GM19239 (cell line): ENCODE results near the gene FGF14.
"Not testable (repeated sequence)": the region's sequence is repeated elsewhere in the genome, so short reads cannot be mapped to it uniquely, and the experiment has no call there.

Experiments used
- DNase-seq: peaks from one replicate; pipeline ENCODE4 v3.0.0; 2011; ENCODE audit warnings: low spot score; ENCODE audit not compliant: insufficient read length
- FAIRE-seq: peaks from 2 replicates; lab custom pipeline; 2011; peaks lifted over from hg19 to GRCh38; lab: Jason Lieb, UNC

Gene FGF14

DNA sequence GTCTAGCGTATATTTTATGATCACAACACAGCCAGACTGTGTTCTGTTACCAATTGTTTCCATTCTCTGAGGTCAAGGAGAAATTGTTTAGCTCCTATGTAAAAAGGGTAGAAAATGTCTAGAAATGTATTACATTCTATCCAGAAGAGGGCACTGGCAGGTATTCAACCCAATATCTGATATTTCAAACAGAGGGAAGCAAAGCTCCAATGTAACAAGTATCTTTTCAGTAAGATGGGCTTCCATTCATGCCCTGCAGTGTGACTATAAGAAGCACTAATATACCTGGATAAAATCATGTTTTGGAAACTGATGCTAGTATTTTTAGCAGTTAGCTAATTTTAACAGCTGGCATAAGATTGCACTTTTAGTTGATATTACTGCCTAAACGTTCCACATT is 312.7 kb downstream of the FGF14 start:
- DNase-seq (no peak), FAIRE-seq (no peak)

DNA sequence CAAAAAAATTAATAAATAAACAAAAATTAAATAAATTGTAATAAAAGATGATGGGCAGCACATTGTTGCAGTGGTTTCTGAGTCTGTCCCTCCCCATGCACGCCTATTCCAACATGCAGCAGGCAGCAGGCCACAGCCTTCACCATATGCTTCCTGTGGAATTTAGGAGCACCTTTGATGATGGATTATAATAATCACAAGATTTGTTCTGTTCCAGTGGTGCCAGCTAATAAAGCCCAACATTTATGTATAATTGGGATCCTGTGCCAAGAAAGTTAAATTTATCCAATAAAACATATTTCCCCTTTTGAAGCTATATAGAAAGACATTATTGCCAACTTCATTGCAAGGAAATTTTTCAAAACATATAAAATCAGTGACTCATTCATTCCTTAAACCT is 328.6 kb downstream of the FGF14 start:
- no peak for FAIRE-seq
- DNase-seq = no peak

DNA sequence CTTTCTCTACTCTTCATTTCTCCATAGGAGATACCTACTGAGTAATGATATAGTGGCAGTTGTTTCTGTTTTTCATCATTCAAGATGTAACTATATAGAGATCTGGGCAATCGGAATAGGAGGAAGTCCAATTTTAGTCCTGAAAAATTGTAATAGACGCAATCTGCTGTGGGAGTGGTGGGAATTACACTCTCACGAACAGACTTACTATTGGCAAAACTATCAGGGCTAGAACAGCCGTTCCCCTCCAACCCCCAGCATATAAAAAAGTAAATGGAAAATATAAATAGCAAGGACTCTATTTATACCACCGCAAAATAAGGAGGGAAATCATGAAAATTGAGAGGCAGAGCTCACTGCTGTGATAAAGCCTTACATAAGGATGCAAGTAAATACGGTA is 330.1 kb downstream of the FGF14 start:
- FAIRE-seq = no peak
- DNase-seq = no peak

DNA sequence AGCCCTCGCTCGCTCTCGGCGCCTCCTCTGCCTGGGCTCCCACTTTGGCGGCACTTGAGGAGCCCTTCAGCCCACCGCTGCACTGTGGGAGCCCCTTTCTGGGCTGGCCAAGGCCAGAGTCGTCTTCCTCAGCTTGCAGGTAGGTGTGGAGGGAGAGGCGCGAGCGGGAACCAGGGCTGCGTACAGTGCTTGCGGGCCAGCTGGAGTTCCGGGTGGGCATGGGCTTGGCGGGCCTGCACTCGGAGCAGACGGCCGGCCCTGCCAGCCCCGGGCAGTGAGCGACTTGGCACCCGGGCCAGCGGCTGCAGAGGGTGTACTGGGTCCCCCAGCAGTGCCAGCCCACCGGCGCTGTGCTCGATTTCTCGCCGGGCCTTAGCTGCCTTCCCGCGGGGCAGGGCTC is 333.5 kb downstream of the FGF14 start:
- not testable (repeated sequence) for FAIRE-seq

DNA sequence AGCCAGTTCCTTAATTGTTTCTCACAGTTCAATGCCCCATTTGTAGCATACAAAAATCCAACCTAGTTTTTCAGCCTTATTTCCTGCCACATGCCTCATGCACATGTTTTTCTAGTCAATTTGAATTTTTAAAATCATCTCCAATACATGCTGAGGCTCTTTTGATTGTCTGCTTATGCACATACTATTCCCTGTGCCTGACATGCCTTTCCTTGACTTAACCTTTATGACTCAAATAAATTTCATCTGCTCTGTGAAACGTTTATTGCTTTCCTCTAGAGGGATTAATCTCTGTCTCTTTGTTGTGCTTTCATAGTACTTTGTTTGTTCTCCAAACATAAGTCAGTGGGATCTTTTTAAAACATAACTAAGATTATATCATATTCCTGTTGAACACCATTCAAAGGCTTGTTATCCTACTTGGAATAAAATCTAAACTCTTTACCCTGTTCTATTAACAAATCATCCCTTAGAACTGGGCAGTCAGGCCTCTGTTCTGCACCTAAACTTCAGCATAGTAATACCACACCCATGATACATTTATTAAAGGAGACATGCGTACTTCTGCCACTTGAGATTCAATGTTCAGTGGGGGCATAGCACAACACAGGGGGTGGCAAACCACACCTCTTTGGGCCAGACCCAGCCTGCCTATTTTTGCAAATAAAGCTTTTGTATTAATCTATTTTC is 346.6 kb downstream of the FGF14 start:
- FAIRE-seq = no peak
- DNase-seq = no peak

More for the DNA sequence above, 333.5 kb downstream of the FGF14 start:
- DNase-seq = not testable (repeated sequence)

DNA sequence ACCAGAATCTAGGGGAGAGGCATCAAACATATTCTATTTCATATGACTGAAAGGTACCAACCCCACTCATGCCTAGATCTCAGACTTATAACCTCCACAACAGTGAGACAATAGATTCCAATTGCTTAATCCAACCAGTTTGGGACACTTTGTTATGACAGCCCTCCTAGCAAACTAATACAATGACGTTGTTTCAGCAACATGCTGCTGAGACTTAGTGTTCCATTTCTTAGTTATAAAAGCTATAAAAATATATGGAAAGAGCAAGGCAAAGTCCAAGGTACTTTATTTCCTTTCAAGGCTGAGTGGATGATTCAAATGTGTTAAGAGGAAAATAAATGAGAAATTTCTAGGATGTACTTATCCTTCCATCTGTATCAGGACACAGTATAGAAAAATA is 352.0 kb downstream of the FGF14 start:
- FAIRE-seq (no peak), DNase-seq (no peak)

DNA sequence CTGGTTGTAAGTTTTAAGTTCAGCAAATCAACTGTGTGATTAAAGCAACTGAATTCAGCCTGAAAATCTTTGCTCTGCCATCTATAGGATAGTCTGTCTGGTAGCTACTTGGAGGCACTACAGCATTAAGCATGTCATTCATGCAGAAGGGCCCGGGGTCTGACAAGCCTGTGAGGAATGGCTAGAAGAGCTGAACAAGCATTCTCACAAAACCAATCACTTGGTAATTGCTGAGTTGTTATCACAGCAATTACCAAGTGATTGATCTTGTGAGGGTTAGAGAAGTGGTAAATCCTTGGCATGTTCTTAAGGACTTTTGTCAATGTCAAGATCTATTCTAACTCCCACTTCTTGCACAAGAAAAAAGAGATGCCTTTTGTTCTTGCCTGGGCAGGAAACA is 356.1 kb downstream of the FGF14 start:
- DNase-seq = no peak
- FAIRE-seq = no peak

DNA sequence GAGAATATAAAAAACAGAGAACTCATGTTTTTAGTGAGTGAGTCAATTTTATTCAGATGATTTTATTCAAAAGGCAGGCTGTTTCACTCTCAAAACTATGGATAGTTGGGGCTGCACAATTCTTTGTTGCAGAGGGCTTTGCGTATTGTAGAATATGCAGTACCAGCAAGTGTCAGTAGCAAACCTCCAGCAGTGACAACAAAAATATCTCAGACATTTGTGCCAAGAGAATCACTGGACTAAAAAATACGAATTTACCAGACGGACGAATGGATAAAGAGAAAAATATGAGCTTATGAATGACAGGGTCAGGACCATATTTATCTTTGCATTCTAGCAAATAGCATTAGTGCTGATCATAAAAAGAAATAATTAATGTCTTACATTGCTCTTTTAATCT is 359.1 kb downstream of the FGF14 start:
- FAIRE-seq = no peak
- no peak for DNase-seq

DNA sequence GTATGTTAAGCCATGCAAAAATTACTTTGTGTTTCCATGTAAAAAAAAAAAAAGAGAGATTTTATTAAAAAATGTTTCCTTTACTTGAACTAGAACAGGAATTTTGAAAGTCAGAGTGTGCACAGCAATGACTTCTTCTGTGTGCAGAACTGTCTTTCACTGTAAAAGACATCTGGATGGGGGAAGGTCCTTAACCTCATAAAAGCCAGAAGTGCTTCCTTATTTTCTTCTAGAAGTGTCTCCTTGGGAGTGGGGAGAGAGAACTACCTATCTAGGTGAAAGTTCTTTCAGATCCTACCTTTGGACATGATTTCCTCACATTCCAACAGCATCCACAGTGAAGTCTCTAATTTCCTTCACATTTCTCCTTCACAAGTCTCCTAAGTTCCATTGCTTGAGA is 360.3 kb downstream of the FGF14 start:
- no peak for FAIRE-seq
- no peak for DNase-seq

DNA sequence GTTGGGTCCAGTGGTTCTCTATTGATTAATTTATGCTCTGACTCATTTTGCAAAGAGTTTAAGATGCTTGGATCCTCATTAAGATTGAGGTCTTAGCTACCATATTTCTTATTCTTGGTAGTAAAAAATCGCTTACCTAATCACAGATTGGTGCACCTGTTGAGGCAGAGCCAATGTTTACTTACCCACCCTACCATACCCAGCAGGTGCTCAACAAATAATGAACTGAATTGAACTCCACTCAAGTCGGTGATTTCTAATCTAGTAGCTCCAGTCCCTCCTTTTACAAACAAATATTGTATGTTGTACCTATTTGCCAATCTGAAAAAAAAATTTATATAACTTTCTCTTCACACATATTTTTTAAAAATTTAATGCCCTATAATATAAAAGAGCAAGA is 361.0 kb downstream of the FGF14 start:
- FAIRE-seq (no peak), DNase-seq (no peak)

DNA sequence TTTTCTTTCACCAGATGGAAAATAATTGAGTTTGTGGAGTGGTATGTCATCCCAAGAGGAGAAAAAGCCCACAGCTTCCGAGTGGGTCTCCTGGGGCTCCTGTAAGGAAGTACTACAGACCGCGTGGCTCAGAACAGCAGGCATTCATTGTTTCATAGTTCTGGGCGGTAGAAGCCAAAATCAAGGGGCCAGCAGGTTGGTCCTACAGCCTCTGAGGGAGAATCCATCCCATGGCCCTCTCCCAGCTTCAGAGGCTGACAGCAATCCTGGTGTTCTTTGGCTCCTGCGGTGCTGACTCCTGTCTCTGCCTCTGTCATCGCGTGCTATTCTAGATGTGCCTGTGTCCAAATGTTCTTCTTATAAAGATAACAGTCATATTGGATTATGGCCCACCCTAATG is 362.6 kb downstream of the FGF14 start:
- DNase-seq (no peak), FAIRE-seq (no peak)

DNA sequence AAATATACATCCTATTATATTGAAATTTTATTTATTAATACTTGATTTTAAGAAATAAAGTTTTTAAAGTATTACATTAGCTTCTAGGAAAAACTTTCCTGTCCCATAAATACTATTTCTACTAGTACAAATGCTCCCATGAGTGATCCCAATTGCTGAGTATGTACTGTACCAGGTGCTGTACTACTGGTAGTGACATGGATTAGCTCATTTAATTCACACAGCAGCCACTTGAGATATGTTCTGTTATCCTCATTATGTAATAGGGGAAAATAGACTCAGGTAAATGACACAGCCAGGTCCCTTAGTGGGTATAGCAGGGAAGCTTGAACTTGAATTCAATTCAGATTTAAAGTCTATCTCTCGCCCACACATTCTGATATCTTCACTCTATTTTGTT is 363.1 kb downstream of the FGF14 start:
- FAIRE-seq (no peak), DNase-seq (no peak)

DNA sequence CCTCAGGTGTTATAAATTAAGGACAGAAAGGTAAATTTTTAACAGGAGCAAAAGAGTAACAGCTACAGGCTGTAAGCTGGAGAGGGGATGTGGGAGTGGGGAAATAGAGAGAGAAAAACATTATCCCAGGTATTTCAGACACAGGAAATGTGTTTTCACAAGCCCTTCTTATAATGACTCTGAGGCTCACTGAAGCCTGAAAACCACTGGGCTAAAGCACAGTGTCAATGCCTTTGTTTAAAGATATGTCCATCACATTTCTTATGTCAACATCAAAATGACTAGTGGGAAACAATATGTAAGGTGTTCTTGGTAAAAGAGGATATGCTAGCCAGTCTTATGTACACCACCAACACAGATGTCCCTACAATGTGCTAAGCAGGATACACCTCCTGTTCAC is 365.9 kb downstream of the FGF14 start:
- FAIRE-seq (no peak), DNase-seq (no peak)

DNA sequence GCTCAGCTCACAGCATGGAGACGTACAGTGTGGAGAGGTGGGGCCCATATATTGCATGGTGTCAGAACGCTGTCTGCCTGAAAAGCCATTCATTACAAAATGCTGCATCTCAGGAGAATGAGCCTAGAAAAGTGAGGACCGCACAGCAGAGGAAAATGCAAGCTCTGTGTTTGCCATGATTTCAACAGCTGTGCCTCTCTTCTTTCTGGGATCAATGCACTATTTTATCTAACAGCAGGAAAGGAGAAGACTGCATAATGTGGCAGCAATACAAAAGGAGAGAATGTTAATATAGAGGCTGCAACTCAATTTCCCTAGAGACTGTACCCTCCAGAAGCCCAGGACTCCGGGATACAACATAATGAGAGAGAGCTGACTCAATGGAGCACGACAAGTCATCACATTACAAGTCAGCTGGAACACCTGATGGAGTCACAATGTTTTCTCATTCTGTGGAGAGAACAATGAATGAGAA is 368.0 kb downstream of the FGF14 start:
- DNase-seq (no peak), FAIRE-seq (no peak)

DNA sequence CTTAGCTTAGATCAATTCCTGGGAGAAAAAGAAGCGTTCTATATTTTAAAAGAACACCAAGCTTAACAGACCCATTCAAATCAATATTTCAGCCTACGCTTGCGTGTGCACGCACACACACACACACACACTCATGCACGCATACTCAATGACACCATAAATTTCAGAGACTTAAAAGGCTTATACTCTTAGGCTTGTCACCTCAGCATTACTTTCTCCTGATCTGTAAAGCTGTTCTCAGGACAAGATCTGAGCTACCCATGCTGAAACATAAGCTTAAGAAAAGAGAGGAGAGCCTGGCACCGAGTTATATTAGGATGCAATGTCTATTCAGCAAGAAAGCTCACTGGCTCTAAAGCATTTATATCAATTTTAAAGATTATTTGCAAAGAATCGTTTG is 368.5 kb downstream of the FGF14 start:
- FAIRE-seq (no peak), DNase-seq (no peak)

DNA sequence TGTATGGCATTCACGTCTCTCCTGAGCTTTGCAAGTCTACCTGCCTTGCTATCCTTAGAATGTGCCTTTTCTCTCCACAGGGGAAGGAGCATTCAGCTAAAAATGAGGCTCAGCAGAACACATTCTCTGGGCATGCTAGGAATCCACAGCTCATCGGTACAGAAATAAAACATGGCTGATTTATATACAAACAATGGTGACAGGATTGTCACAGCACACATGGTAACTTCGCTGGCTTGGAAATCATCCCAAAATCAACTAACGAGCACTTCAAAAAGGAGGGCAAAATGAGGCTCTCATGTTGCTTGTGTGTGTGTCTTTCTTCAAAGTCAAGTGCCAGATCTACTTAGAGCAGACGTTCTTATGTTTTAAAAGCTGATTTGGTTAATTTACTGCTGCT is 373.0 kb downstream of the FGF14 start:
- FAIRE-seq (no peak), DNase-seq (no peak)

DNA sequence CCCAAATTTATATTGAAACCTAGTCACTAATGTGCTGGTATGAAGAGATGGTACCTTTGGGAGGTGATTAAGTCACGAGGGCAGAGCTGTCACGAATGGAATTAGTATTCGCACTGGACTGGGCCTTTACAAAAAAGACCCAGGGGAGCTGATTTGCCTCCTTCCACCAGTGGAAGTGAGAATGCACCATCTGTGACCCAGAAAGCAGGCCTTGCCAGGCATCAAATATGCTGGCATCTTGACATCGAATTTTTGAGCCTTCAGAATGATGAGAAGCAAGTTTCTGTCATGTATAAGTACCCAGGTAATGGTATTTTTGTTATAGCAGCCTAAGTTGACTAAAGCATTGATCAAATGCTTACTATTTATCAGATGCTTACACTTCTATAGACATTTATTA is 373.6 kb downstream of the FGF14 start:
- no peak for DNase-seq
- FAIRE-seq = no peak

DNA sequence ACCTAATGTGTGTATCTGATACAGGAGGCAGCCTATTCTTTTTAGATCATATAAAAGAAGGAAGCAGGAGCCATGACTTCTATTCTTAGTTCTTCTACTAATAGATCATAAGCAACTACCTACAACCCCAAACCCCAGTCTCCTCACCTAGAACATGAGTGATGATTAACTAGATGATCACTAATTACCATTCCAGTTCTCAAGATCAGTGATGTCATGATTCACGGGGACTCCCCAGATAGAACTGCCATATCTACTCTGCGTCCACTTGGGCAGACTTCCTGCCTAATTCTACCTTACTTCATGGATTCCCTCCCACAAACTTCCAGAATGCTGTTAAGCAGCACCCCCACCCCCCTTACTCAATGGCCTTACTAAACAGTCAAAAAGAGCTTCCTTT is 380.1 kb downstream of the FGF14 start:
- no peak for DNase-seq
- FAIRE-seq = no peak

DNA sequence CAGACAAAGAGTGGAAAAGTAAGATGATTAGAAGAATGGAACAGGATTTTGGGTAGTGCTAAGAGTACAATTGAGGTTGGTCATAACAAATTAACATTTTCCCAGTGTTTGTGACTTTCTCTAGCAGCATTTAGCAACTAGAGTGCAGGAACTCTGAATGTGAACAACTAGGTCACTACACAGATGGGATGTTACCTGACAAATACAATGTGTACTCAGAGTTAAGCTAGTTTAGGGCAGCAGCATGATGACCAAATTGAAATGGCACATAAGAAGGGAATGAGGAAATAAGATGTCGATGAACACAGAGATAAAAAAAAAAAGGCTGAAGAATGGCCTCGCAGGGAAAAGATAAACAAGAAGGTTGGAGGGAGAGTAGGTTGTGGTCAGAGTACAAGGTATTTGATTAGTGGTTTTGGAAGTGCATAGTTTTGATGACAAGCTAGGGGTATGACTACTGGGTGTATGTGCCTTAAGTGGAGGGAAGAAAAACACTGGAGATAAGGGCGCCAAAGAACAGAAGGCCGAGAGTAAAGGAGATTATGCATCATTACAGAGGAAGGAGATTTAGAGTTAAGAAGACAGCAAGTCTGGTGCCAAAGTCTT is 381.1 kb downstream of the FGF14 start:
- FAIRE-seq = no peak
- DNase-seq = no peak

DNA sequence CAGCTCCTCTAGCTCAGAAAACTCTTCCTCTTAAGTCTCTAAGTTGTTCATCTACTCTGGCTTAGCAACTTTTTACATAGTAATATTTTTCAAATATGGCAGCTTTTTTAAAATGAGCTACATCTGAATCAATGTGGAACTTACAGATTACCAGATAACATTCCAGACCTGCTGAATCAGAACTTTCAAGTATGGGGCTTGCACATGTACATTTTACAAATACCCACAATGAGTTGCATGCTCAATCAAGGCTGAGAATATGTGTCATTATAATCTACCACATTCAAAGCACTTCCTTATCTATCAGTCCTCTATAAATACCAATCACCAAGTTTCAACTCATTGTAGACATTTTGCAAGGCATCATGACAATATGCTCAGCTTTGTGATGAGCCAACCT is 383.1 kb downstream of the FGF14 start:
- DNase-seq (no peak), FAIRE-seq (no peak)

DNA sequence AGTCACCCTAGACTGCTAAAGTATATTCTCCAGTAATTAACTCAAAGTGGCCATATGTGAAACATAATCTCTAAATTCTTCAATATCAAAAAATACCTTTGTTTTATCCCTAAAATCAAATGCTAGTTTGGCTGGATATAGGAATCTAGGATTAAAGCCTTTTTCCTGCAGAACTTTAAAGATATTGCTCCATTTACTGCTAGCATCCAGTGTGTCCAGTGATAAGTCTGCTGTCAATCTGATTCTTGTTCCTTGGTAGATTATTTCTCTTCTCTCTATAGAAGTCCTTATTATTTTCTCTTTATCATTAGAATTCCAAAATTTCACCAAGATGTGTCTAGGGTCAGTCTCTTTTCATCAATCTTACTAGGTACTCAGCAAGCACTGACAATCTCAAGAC is 384.6 kb downstream of the FGF14 start:
- FAIRE-seq (no peak), DNase-seq (no peak)
